GM23338 (cell line): ENCODE results near the gene UBE2I. TPM values are rescaled to one million over a fixed set of nuclear protein-coding genes. Genes with fewer than 3 reads are reported as not detected.

Experiments used
- ATAC-seq: fragments of 200-7000 bp; cut with Tn5 transposase; 3 replicates; pipeline ENCODE4 v1.9.1; 2020
- DNase-seq: peaks from one replicate; pipeline ENCODE4 v3.0.0-alpha.2; 2015; ENCODE audit warnings: low spot score
- H2AFZ ChIP-seq: fragments of 200-600 bp; sonication (generic); 2 replicates; pipeline ENCODE4 v1.8.0; 2016; ENCODE audit warnings: antibody characterized with exemption, mild to moderate bottlenecking, moderate library complexity
- H3F3A ChIP-seq: fragments of 200-600 bp; sonication (generic); replicated peaks from 2 replicates; pipeline ENCODE4 v1.8.0; 2017; ENCODE audit warnings: antibody characterized with exemption, mixed run types, low read depth
- H3K27ac ChIP-seq: fragments of 200-600 bp; sonication (generic); 2 replicates; pipeline ENCODE4 v1.6.1; 2016; ENCODE audit warnings: low read depth
- H3K27me3 ChIP-seq: fragments of 200-600 bp; sonication (generic); 2 replicates; pipeline ENCODE4 v1.8.0; 2016; ENCODE audit warnings: mild to moderate bottlenecking, mixed run types, moderate library complexity; ENCODE audit not compliant: insufficient read depth
- H3K36me3 ChIP-seq: fragments of 200-600 bp; sonication (generic); 2 replicates; pipeline ENCODE4 v1.8.0; 2016; ENCODE audit warnings: mild to moderate bottlenecking; ENCODE audit not compliant: insufficient read depth
- H3K4me1 ChIP-seq: fragments of 200-600 bp; sonication (generic); 2 replicates; pipeline ENCODE4 v1.8.0; 2016; ENCODE audit warnings: mild to moderate bottlenecking, moderate library complexity; ENCODE audit not compliant: insufficient read depth
- H3K4me2 ChIP-seq: fragments of 200-600 bp; sonication (generic); 2 replicates; pipeline ENCODE4 v1.7.1; 2017; ENCODE audit warnings: mixed run types
- H3K4me3 ChIP-seq: fragments of 200-600 bp; sonication (generic); 2 replicates; pipeline ENCODE4 v1.6.1; 2016; ENCODE audit warnings: mixed run types
- H3K79me2 ChIP-seq: fragments of 200-600 bp; sonication (generic); replicated peaks from 2 replicates; pipeline ENCODE4 v1.8.0; 2017; ENCODE audit warnings: mild to moderate bottlenecking; ENCODE audit not compliant: insufficient read depth
- H3K9me2 ChIP-seq: fragments of 200-600 bp; sonication (generic); 2 replicates; pipeline ENCODE4 v1.8.0; 2017; ENCODE audit not compliant: insufficient read depth
- H4K20me1 ChIP-seq: fragments of 200-600 bp; sonication (generic); replicated peaks from 2 replicates; pipeline ENCODE4 v1.8.0; 2017; ENCODE audit warnings: mild to moderate bottlenecking; ENCODE audit not compliant: insufficient read depth
- H3K27ac Mint-ChIP-seq: 2 replicates; pipeline ENCODE4 v1.8.0; 2020; ENCODE audit warnings: inconsistent platforms, mild to moderate bottlenecking, moderate library complexity, mixed read lengths
- H3K27me3 Mint-ChIP-seq: 3 replicates; pipeline ENCODE4 v1.8.0; 2022; ENCODE audit warnings: low read depth, mild to moderate bottlenecking, moderate library complexity, mixed read lengths, inconsistent platforms; ENCODE audit not compliant: insufficient read depth, poor library complexity
- H3K36me3 Mint-ChIP-seq: 3 replicates; pipeline ENCODE4 v1.8.0; 2021; ENCODE audit warnings: low read depth, mild to moderate bottlenecking, inconsistent platforms, moderate library complexity, mixed read lengths
- H3K4me1 Mint-ChIP-seq: 3 replicates; pipeline ENCODE4 v1.8.0; 2020; ENCODE audit warnings: mild to moderate bottlenecking, inconsistent platforms, mixed read lengths
- H3K4me3 Mint-ChIP-seq: 3 replicates; pipeline ENCODE4 v1.8.0; 2021; ENCODE audit warnings: moderate library complexity, mild to moderate bottlenecking, inconsistent platforms, mixed read lengths
- H3K9me3 Mint-ChIP-seq: 3 replicates; pipeline ENCODE4 v1.8.0; 2020; ENCODE audit warnings: moderate library complexity, mild to moderate bottlenecking, inconsistent platforms, mixed read lengths
- CREB1 ChIP-seq: fragments of 250-450 bp; sonication (Bioruptor Pico); IDR thresholded peaks from 2 replicates; pipeline ENCODE4 v1.5.0; 2020; ENCODE audit warnings: low read depth, mild to moderate bottlenecking, moderate library complexity
- CTCF ChIP-seq, 2 experiments: fragments of 200-600 bp in 1 of 2; sonication (generic) in 1 of 2; conservative IDR thresholded peaks; 2 replicates each; pipeline versions ENCODE4 v1.5.1 to v1.6.1; 2016 to 2017; ENCODE audit warnings: antibody characterized with exemption in 2 of 2, low read depth in 2 of 2, mild to moderate bottlenecking in 2 of 2, moderate library complexity in 1 of 2
- ETS1 ChIP-seq: IDR thresholded peaks from 2 replicates; pipeline ENCODE4 v1.6.1; 2016; ENCODE audit warnings: antibody characterized with exemption
- EZH2phosphoT487 ChIP-seq: fragments of 200-600 bp; sonication (generic); IDR thresholded peaks from one replicate; pipeline ENCODE4 v1.8.1; 2018; ENCODE audit warnings: antibody characterized with exemption; ENCODE audit not compliant: unreplicated experiment
- JUNB ChIP-seq: IDR thresholded peaks from one replicate; pipeline ENCODE4 v1.6.1; 2016; ENCODE audit warnings: antibody characterized with exemption; ENCODE audit not compliant: unreplicated experiment
- NANOG ChIP-seq: IDR thresholded peaks from 2 replicates; pipeline ENCODE4 v1.6.1; 2016; ENCODE audit warnings: antibody characterized with exemption, borderline replicate concordance
- POLR2AphosphoS5 ChIP-seq: IDR thresholded peaks from 2 replicates; pipeline ENCODE4 v1.6.1; 2016; ENCODE audit warnings: antibody characterized with exemption, low read depth
- STAT1 ChIP-seq: IDR thresholded peaks from one replicate; pipeline ENCODE4 v1.6.1; 2016; ENCODE audit warnings: antibody characterized with exemption; ENCODE audit not compliant: unreplicated experiment
- ZNF114 ChIP-seq: fragments of 250-450 bp; sonication (Bioruptor Pico); IDR thresholded peaks from 2 replicates; pipeline ENCODE4 v1.5.0; 2020; ENCODE audit warnings: mild to moderate bottlenecking, moderate library complexity
- ZNF331 ChIP-seq: fragments of 250-450 bp; sonication (Bioruptor Pico); IDR thresholded peaks from 2 replicates; pipeline ENCODE4 v1.5.0; 2020; ENCODE audit warnings: low read depth, mild to moderate bottlenecking, moderate library complexity
- ZNF462 ChIP-seq: fragments of 250-450 bp; sonication (Bioruptor Pico); IDR thresholded peaks from 2 replicates; pipeline ENCODE4 v1.5.0; 2020; ENCODE audit warnings: mild to moderate bottlenecking, moderate library complexity
- polyA plus RNA-seq: library from polyadenylated mRNA; unstranded; fragments of >200 nt; fragmentation: Nextera tagmentation; extraction: Ambion mirVana; gene quantifications from 2 replicates; pipeline ENCODE4 v1.2.1, GENCODE V29; 2016
- total RNA-seq: library from RNA; depleted of rRNA; stranded (reverse); fragments of >200 nt; shearing (Covaris generic); gene quantifications from 2 replicates; pipeline ENCODE4 v1.2.3, GENCODE V29; 2014

The UBE2I gene
- total and polyA plus RNA-seq, 2 experiments from 2014 or later, result 116 to 220 TPM

GRCh38 chr16:1278477-1278876 lies 31.0 kb upstream of the UBE2I start:
- no peaks in the 10 kb centered on the region for H3F3A ChIP-seq
- TF ChIP-seq CTCF (conservative IDR thresholded peaks at IDR 0.05; ENCODE audit: low read depth in 2 of 2) (no peak; a peak in 1 of 4 replicates), STAT1 (no peak), ZNF331 (CRISPR knock-in tag) (no peak), POLR2AphosphoS5 (no peak), EZH2phosphoT487 (no peak), CREB1 (CRISPR knock-in tag) (no peak)
- no peaks in the 10 kb centered on the region for H4K20me1 ChIP-seq
- H3K4me1 Mint-ChIP-seq, result peaks cover 7% of the 10 kb centered on the region
- H3K27ac ChIP-seq, result no peak overlapping the region
- H3K27me3 ChIP-seq, result no peaks in the 10 kb centered on the region
- H3K9me3 Mint-ChIP-seq, result no peaks in the 10 kb centered on the region; the same call in 2 of the 3 replicates
- H3K4me1 ChIP-seq, result peaks cover 13% of the 10 kb centered on the region; the same call in 1 of the 2 replicates
- peaks cover 5% of the 10 kb centered on the region; the same call in 1 of the 3 replicates for H3K36me3 Mint-ChIP-seq
- H3K79me2 ChIP-seq, result no peaks in the 10 kb centered on the region
- H3K9me2 ChIP-seq, result no peaks in the 10 kb centered on the region
- DNase-seq, result no peak
- peak overlapping the region; percentile 51; the same call in 1 of the 2 replicates for H3K4me2 ChIP-seq
- no peaks in the 10 kb centered on the region for H3K36me3 ChIP-seq
- H2AFZ ChIP-seq, result no peak overlapping the region
- no peak overlapping the region for H3K27ac Mint-ChIP-seq
- H3K4me3 ChIP-seq, result no peak overlapping the region
- peak; percentile 59 for ATAC-seq
- peaks cover 9% of the 10 kb centered on the region for H3K27me3 Mint-ChIP-seq
- H3K4me3 Mint-ChIP-seq, result no peak overlapping the region

GRCh38 chr16:1279081-1279944 lies 30.1 kb upstream of the UBE2I start:
- Histone ChIP-seq H3K4me1 (peaks cover 13% of the 10 kb centered on the region; the same call in 1 of the 2 replicates), H3K4me3 (no peak overlapping the region), H3K27ac (no peak overlapping the region), H2AFZ (no peak overlapping the region), H3F3A (no peaks in the 10 kb centered on the region), H3K9me2 (no peaks in the 10 kb centered on the region), H3K27me3 (no peaks in the 10 kb centered on the region), H3K36me3 (no peaks in the 10 kb centered on the region), H3K79me2 (no peaks in the 10 kb centered on the region), H3K4me2 (no peak overlapping the region), H4K20me1 (no peaks in the 10 kb centered on the region)
- H3K36me3 Mint-ChIP-seq, result peaks cover 5% of the 10 kb centered on the region; the same call in 1 of the 3 replicates
- H3K4me3 Mint-ChIP-seq, result no peak overlapping the region
- ATAC-seq, result no peak
- H3K9me3 Mint-ChIP-seq, result no peaks in the 10 kb centered on the region; the same call in 2 of the 3 replicates
- peaks cover 10% of the 10 kb centered on the region for H3K4me1 Mint-ChIP-seq
- no peak overlapping the region for H3K27ac Mint-ChIP-seq
- peaks cover 12% of the 10 kb centered on the region for H3K27me3 Mint-ChIP-seq
- no peak for DNase-seq
- TF ChIP-seq ZNF331 (CRISPR knock-in tag), result no peak
- TF ChIP-seq ZNF114 (CRISPR knock-in tag), result no peak
- no peak for TF ChIP-seq ETS1
- no peak for TF ChIP-seq NANOG
- no peak for TF ChIP-seq CREB1 (CRISPR knock-in tag)
- TF ChIP-seq EZH2phosphoT487, result no peak
- TF ChIP-seq ZNF462 (CRISPR knock-in tag), result no peak
- TF ChIP-seq JUNB, result no peak
- no peak for TF ChIP-seq STAT1
- TF ChIP-seq POLR2AphosphoS5, result no peak
